Panc1 (cell line): ENCODE data around the gene ANKH. TPM values are rescaled to one million over a fixed set of nuclear protein-coding genes. Genes with fewer than 3 reads are reported as not detected.

Experiments used
- ATAC-seq: fragments of 200-7000 bp; cut with Tn5 transposase; 2 replicates; pipeline ENCODE4 v1.9.1; 2020; ENCODE audit warnings: mild to moderate bottlenecking, moderate library complexity
- BruUV-seq: library from RNA; stranded (reverse); fragments of 400-500 nt; replicated peaks from 2 replicates; lab custom pipeline; 2021; lab: Mats Ljungman, UMichigan
- CTCF ChIA-PET: fragments of 300-600 bp; sonication (Branson Sonifier 250); formaldehyde crosslinking; loops from one replicate; lab custom pipeline; 2022; ENCODE audit warnings: antibody characterized with exemption; lab: Charles Lee
- POLR2A ChIA-PET: fragments of 300-600 bp; sonication (Branson Sonifier 250); formaldehyde crosslinking; loops from one replicate; lab custom pipeline; 2022; ENCODE audit warnings: antibody characterized with exemption; lab: Charles Lee
- DNase-seq: peaks from one replicate; pipeline ENCODE4 v3.0.0-alpha.2; 2010; ENCODE audit warnings: low read depth, low spot score
- H3K27ac ChIP-seq: 2 replicates; pipeline ENCODE4 v1.5.1; 2011; ENCODE audit warnings: mild to moderate bottlenecking, low read length, inconsistent platforms
- H3K27me3 ChIP-seq: fragments of 200-500 bp; sonication (Bioruptor generic); 2 replicates; pipeline ENCODE4 v1.6.0; 2014; ENCODE audit warnings: low read length, inconsistent platforms; ENCODE audit not compliant: control insufficient read depth, insufficient read depth
- H3K36me3 ChIP-seq: fragments of 200-500 bp; sonication (Bioruptor generic); 2 replicates; pipeline ENCODE4 v1.5.1; 2014; ENCODE audit warnings: inconsistent platforms, mild to moderate bottlenecking, low read length, moderate library complexity; ENCODE audit not compliant: control insufficient read depth, insufficient read depth
- H3K4me1 ChIP-seq: 2 replicates; pipeline ENCODE4 v1.5.1; 2011; ENCODE audit warnings: inconsistent platforms, mild to moderate bottlenecking, low read length, moderate library complexity; ENCODE audit not compliant: control insufficient read depth, insufficient read depth
- H3K4me3 ChIP-seq, 2 experiments: 2 replicates each; pipeline ENCODE4 v1.5.1; 2011 to 2012; ENCODE audit warnings: low read depth in 2 of 2, low read length in 2 of 2, mild to moderate bottlenecking in 2 of 2, inconsistent platforms in 1 of 2, moderate library complexity in 1 of 2
- H3K9me3 ChIP-seq: fragments of 200-500 bp; sonication (Bioruptor generic); 2 replicates; pipeline ENCODE4 v1.5.1; 2014; ENCODE audit warnings: low read depth, mild to moderate bottlenecking, inconsistent platforms, low read length, moderate library complexity; ENCODE audit not compliant: control insufficient read depth, insufficient read depth
- POLR2AphosphoS5 ChIP-seq: IDR thresholded peaks from 2 replicates; pipeline ENCODE4 v1.6.1; 2012; ENCODE audit warnings: mild to moderate bottlenecking, low read depth, low read length, moderate library complexity
- SIN3A ChIP-seq: IDR thresholded peaks from 2 replicates; pipeline ENCODE4 v1.6.1; 2012; ENCODE audit warnings: low read depth, mild to moderate bottlenecking, low read length, moderate library complexity, borderline replicate concordance; ENCODE audit not compliant: insufficient read depth
- TCF7L2 ChIP-seq: IDR thresholded peaks from 2 replicates; pipeline ENCODE4 v1.6.1; 2011; ENCODE audit warnings: mild to moderate bottlenecking, low read depth, low read length, inconsistent platforms
- in situ Hi-C: cut with HindIII; loops from 2 replicates; pipeline ENCODE4 v1.10.0; 2016; ENCODE audit warnings: low sequenced_read_pairs, low pct_unique_long_range_greater_than_20kb
- intact Hi-C: fragments of 100-400 bp; cut with micrococcal nuclease; formaldehyde crosslinking; loops from one replicate; pipeline ENCODE4 v1.10.0; 2022; ENCODE audit not compliant: unreplicated experiment
- total RNA-seq: library from RNA; stranded (reverse); gene quantifications from one replicate; pipeline ENCODE4 v1.2.1, GENCODE V29; 2021; ENCODE audit not compliant: unreplicated experiment
- TF ChIP-seq, protein P1 (sequence below), 2 experiments: IDR thresholded peaks; 2 replicates each; pipeline ENCODE4 v1.6.1; 2011 to 2012; ENCODE audit warnings: low read depth in 2 of 2, control low read depth in 1 of 2, low read length in 1 of 2, mild to moderate bottlenecking in 1 of 2, moderate library complexity in 1 of 2; ENCODE audit not compliant: insufficient read depth in 1 of 2
- TF ChIP-seq, protein P2 (sequence below): fragments of 450-650 bp; IDR thresholded peaks from 2 replicates; pipeline ENCODE4 v1.5.1; 2017; ENCODE audit warnings: mild to moderate bottlenecking

ANKH gene
- total RNA-seq, 1 experiment from 2014 or later = 11.2 TPM

DNA sequence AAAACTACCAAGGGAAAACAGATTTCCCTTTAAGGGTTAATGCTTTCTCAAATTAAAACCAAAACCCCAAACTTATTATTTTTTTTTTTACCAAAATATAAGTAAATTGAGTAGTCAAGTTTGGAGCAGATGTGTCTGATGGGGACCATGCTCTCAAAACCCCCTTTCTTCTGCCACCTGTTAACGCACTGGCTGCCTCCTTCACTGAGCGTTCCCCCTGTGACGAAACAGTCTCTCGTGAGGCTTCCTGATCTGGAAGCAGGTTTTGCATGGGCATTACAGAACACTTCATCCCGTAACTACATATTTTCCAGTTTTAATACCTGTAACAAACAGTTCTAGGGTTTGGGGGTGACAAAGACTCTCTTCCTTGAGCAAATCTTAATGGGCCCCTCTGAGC lies 59.4 kb downstream of the ANKH start:
- H3K9me3 ChIP-seq = no peaks in the 10 kb centered on the region
- TF ChIP-seq, protein P1, sequence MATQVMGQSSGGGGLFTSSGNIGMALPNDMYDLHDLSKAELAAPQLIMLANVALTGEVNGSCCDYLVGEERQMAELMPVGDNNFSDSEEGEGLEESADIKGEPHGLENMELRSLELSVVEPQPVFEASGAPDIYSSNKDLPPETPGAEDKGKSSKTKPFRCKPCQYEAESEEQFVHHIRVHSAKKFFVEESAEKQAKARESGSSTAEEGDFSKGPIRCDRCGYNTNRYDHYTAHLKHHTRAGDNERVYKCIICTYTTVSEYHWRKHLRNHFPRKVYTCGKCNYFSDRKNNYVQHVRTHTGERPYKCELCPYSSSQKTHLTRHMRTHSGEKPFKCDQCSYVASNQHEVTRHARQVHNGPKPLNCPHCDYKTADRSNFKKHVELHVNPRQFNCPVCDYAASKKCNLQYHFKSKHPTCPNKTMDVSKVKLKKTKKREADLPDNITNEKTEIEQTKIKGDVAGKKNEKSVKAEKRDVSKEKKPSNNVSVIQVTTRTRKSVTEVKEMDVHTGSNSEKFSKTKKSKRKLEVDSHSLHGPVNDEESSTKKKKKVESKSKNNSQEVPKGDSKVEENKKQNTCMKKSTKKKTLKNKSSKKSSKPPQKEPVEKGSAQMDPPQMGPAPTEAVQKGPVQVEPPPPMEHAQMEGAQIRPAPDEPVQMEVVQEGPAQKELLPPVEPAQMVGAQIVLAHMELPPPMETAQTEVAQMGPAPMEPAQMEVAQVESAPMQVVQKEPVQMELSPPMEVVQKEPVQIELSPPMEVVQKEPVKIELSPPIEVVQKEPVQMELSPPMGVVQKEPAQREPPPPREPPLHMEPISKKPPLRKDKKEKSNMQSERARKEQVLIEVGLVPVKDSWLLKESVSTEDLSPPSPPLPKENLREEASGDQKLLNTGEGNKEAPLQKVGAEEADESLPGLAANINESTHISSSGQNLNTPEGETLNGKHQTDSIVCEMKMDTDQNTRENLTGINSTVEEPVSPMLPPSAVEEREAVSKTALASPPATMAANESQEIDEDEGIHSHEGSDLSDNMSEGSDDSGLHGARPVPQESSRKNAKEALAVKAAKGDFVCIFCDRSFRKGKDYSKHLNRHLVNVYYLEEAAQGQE (IDR thresholded peaks at IDR 0.05; ENCODE audit: insufficient read depth in 1 of 2, low read depth in 2 of 2, low read length in 1 of 2) = no peak
- no peak for TF ChIP-seq SIN3A
- no peak for TF ChIP-seq TCF7L2
- no peak for TF ChIP-seq POLR2AphosphoS5
- TF ChIP-seq, protein P2, sequence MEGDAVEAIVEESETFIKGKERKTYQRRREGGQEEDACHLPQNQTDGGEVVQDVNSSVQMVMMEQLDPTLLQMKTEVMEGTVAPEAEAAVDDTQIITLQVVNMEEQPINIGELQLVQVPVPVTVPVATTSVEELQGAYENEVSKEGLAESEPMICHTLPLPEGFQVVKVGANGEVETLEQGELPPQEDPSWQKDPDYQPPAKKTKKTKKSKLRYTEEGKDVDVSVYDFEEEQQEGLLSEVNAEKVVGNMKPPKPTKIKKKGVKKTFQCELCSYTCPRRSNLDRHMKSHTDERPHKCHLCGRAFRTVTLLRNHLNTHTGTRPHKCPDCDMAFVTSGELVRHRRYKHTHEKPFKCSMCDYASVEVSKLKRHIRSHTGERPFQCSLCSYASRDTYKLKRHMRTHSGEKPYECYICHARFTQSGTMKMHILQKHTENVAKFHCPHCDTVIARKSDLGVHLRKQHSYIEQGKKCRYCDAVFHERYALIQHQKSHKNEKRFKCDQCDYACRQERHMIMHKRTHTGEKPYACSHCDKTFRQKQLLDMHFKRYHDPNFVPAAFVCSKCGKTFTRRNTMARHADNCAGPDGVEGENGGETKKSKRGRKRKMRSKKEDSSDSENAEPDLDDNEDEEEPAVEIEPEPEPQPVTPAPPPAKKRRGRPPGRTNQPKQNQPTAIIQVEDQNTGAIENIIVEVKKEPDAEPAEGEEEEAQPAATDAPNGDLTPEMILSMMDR = no peak
- no peaks in the 10 kb centered on the region for H3K27me3 ChIP-seq
- ChIA-PET POLR2A (no interaction called here), CTCF (no interaction called here)
- H3K4me1 ChIP-seq = peaks cover 8% of the 10 kb centered on the region
- ATAC-seq (no peak), DNase-seq (no peak)
- in situ Hi-C loops (no loop called here), intact Hi-C loops (no loop called here)
- H3K27ac ChIP-seq = no peak overlapping the region
- H3K36me3 ChIP-seq = no peaks in the 10 kb centered on the region
- no TSS peak for BruUV-seq
- H3K4me3 ChIP-seq = no peak overlapping the region

DNA sequence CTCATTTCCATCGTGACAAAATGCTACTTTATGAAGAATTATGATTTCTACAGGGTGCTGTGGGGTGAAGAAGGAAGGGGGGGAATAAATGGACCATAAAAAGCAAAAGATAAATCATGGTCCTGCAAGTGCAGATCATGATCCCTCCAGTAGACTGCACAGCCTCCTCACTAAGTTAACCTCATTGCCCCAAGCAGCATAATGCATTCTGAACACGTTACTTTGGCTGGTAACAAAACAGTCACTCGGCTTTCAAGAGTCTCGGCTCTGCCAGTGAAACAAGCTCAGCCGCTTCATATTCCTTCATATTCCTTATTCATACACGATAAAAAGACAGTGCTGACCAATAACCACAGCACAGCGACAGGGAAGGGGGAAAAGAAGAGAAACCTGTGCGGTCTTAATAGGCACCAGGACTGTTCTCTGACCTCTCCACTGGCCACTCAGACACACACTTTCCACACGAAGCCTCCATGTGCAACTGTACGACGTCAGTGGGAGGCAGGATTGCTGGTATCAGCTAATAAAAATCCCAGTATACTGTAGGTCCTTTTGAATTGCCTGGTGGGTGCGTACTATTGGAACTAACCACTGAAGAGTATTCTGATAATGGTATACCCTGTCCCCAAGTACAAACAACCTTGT lies 60.5 kb downstream of the ANKH start:
- no peak overlapping the region for H3K4me3 ChIP-seq
- CTCF ChIA-PET = no interaction called here
- intact Hi-C loops = no loop called here
- BruUV-seq = no TSS peak
- H3K36me3 ChIP-seq = no peaks in the 10 kb centered on the region
- in situ Hi-C loops = no loop called here
- H3K4me1 ChIP-seq = peaks cover 8% of the 10 kb centered on the region
- POLR2A ChIA-PET = no interaction called here
- ATAC-seq = no peak
- H3K9me3 ChIP-seq = no peaks in the 10 kb centered on the region
- no peak for TF ChIP-seq TCF7L2
- TF ChIP-seq SIN3A = no peak
- TF ChIP-seq POLR2AphosphoS5 = no peak
- TF ChIP-seq, protein P1 (IDR thresholded peaks at IDR 0.05; ENCODE audit: insufficient read depth in 1 of 2, low read depth in 2 of 2, low read length in 1 of 2) = no peak
- TF ChIP-seq, protein P2 = no peak
- no peaks in the 10 kb centered on the region for H3K27me3 ChIP-seq
- no peak for DNase-seq
- no peak overlapping the region for H3K27ac ChIP-seq
